ENCODE results near the gene HYPK. TPM values are rescaled to one million over a fixed set of nuclear protein-coding genes. Genes with fewer than 3 reads are reported as not detected.
"Not testable (repeated sequence)": the region's sequence is repeated elsewhere in the genome, so short reads cannot be mapped to it uniquely, and the experiment has no call there.

The HYPK gene
- total RNA-seq, 6 experiments from 2014 or later: 6.1 to 17.4 (median 9.1) TPM

DNA sequence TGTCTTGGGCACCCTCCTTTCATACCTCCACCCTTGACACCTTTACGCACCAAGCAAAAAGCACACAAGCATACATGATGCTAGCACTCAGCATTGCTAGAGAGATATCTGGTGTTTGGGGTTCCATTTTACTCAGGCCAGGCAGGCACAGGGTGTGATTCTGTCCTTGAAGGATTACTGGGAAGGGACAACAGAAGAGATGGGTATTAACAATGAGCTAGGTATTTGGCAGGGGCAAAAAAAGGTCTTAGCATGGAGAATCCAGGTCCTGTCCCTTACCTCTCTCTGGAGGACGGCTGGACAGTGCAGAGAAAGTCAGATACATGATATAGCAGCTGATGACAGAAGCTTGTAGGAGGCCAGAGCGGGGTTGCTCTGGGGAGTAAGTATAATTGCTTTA, 3.8 kb upstream of the HYPK start:
- Histone ChIP-seq H3K4me1 (peaks cover 0 to 23% (median 9%) of the 10 kb centered on the region in 4 donors), H3K27ac (no peak overlapping the region), H3K4me3 (no peak overlapping the region), H3K9me3 (no peaks in the 10 kb centered on the region), H3K36me3 (peaks cover 0 to 30% (median 19%) of the 10 kb centered on the region in 4 donors), H3K27me3 (no peaks in the 10 kb centered on the region)
- WGBS (ENCODE audit: insufficient coverage, low coverage, low lambda C conversion rate, missing lambda C conversion rate): 100% methylated on average over 1 of the region's 3 CpGs
- no peak for TF ChIP-seq POLR2A (IDR thresholded peaks at IDR 0.05)
- TF ChIP-seq, protein P1, sequence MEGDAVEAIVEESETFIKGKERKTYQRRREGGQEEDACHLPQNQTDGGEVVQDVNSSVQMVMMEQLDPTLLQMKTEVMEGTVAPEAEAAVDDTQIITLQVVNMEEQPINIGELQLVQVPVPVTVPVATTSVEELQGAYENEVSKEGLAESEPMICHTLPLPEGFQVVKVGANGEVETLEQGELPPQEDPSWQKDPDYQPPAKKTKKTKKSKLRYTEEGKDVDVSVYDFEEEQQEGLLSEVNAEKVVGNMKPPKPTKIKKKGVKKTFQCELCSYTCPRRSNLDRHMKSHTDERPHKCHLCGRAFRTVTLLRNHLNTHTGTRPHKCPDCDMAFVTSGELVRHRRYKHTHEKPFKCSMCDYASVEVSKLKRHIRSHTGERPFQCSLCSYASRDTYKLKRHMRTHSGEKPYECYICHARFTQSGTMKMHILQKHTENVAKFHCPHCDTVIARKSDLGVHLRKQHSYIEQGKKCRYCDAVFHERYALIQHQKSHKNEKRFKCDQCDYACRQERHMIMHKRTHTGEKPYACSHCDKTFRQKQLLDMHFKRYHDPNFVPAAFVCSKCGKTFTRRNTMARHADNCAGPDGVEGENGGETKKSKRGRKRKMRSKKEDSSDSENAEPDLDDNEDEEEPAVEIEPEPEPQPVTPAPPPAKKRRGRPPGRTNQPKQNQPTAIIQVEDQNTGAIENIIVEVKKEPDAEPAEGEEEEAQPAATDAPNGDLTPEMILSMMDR (IDR thresholded peaks at IDR 0.05): no peak
- no peak for DNase-seq
- intact Hi-C loops (cut with DNase I): no loop called here
- no peak for ATAC-seq

DNA sequence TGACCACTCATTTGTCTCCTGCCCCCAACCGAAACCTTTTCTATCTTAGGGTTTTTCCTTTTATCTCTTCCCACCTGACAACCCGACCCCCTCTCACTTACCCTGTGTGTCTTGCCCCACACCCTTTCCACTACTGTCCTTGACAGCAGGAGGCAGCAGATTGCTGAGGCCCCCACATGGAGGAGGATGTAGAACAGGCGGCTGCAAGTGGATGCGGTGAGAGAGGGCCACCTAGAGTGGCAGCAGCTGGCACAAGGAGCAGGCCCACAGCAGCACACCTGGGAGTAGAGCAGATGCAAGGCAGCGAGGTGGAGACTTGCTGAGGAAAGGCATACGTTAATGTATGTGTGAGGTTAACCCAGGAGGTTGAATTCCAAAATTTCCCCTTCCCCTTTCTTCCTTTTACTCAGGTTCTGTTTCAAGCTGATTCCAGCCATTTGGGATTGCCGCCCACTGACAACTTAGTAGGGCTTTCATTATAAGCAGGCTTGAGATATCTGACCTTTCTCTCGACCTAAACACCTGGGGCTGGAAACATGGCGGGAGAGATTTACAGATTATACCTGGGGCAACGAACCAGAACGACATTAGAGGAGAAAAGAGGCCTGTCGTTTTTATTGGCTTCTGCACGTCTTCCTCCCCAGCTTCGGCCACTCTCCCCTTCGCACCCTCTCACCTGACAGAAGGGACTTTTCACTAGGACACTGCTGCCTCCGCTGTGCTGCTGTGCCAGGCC, 1.0 kb upstream of the HYPK start:
- Histone ChIP-seq H3K36me3 (peaks cover 0 to 28% (median 13%) of the 10 kb centered on the region in 4 donors), H3K9me3 (no peaks in the 10 kb centered on the region), H3K4me3 (no peak overlapping the region), H3K27ac (peak overlapping the region; percentile 95 to 99 (median 97)), H3K27me3 (no peaks in the 10 kb centered on the region), H3K4me1 (peaks cover 0 to 11% (median 4%) of the 10 kb centered on the region in 4 donors)
- intact Hi-C loops (cut with DNase I): no loop called here
- 91% methylated on average over 14 of the region's 16 CpGs for WGBS (ENCODE audit: insufficient coverage, low coverage, low lambda C conversion rate, missing lambda C conversion rate)
- TF ChIP-seq POLR2A (IDR thresholded peaks at IDR 0.05): no peak
- TF ChIP-seq, protein P1 (IDR thresholded peaks at IDR 0.05): no peak
- DNase-seq: no peak
- ATAC-seq: no peak

DNA sequence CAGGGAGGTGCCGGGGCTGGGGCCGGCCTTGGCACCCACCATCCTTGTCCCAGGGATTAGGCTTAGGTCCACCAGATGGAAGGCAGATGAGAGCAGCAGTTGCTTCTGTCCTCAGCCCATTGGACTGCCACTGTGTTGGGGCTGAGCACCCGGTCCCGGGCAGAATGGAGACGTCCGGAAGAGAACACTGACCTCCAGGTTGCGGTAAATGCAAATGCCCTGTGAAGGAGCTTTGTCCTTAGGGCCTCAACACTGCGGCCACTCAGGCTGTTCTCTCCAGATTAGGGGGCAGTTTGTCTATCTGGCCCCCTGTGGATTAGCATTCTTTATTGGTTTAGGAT, 484 bp upstream of the HYPK start, which contains the start of gene SERINC4:
TSS of gene SERINC4 (minus strand) at position 276 of the 341 bp plus-strand sequence. CDS start at position 42, 234 bp downstream.
- DNase-seq (no peak), ATAC-seq (peak; percentile 2 to 3 (median 2))
- intact Hi-C loops (cut with DNase I): no loop called here
- no peaks in the 10 kb centered on the region for H3K27me3 ChIP-seq
- WGBS (ENCODE audit: insufficient coverage, low coverage, low lambda C conversion rate, missing lambda C conversion rate): 88% methylated on average over 4 of the region's 8 CpGs
- H3K36me3 ChIP-seq: peaks cover 0 to 28% (median 13%) of the 10 kb centered on the region in 4 donors
- peak within 1 kb of the TSS; percentile 95 to 99 (median 97) for H3K27ac ChIP-seq
- H3K4me1 ChIP-seq: peaks cover 0 to 8% (median 2%) of the 10 kb centered on the region in 4 donors
- H3K4me3 ChIP-seq: peak within 1 kb of the TSS; percentile 81 to 86 (median 85)
- H3K9me3 ChIP-seq: no peaks in the 10 kb centered on the region
- TF ChIP-seq, protein P1 (IDR thresholded peaks at IDR 0.05): no peak
- TF ChIP-seq POLR2A (IDR thresholded peaks at IDR 0.05): no peak

DNA sequence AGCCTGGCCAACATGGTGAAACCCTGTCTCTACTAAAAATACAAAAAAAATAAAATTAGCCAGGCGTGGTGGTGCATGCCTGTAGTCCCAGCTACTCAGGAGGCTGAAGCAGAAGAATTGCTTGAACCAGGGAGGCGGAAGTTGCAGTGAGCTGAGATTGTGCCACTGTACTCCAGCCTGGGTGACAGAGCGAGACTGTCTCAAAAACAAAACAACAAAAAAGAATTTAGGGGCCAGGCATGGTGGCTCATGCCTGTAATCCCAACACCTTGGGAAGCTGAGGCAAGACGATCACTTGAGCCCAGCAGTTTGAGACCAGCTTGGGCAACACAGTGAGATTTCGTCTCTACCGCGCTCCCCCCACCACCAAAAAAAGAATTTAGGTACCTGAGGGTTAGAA, 2.3 kb downstream of the HYPK start:
- ATAC-seq; DNase-seq; H3K27me3 ChIP-seq; H3K27ac ChIP-seq; intact Hi-C loops (cut with DNase I); H3K9me3 ChIP-seq; H3K4me3 ChIP-seq; H3K4me1 ChIP-seq: not testable (repeated sequence)
- H3K36me3 ChIP-seq: peaks cover 0 to 38% (median 23%) of the 10 kb centered on the region in 4 donors
- WGBS (ENCODE audit: insufficient coverage, low coverage, low lambda C conversion rate, missing lambda C conversion rate): 94% methylated on average over 7 of the region's 7 CpGs

DNA sequence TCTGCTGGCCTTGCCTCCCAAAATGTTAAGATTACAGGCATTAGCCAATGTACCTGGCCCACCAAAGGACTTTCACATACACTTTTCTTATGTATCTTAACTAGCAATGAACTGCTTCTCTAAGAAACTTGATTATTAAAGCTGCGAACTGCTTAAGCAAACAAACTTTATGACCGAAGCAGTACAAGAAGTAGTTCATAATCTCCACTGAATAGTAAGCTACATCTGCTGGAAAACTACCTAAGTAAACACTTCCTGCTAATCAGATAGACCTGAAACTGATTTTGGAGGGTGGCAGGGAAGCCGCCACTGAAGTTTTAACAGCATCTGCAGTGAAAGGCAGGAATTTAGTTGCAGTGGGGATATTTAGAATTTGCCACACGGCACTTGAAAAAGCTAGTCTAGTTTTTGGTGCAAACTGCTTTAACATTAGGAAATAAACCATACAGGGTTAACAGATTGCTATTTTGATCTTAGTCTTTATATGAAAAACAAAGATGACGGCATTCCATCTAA, 8.1 kb downstream of the HYPK start:
- ATAC-seq: no peak
- no peaks in the 10 kb centered on the region for H3K9me3 ChIP-seq
- 86% methylated on average over 5 of the region's 5 CpGs for WGBS (ENCODE audit: insufficient coverage, low coverage, low lambda C conversion rate, missing lambda C conversion rate)
- H3K27ac ChIP-seq: no peak overlapping the region
- DNase-seq: no peak
- no peaks in the 10 kb centered on the region for H3K27me3 ChIP-seq
- H3K4me1 ChIP-seq: no peaks in the 10 kb centered on the region
- intact Hi-C loops (cut with DNase I): no loop called here
- peaks cover 9 to 73% (median 40%) of the 10 kb centered on the region in 4 donors for H3K36me3 ChIP-seq
- no peak for TF ChIP-seq POLR2A (IDR thresholded peaks at IDR 0.05)
- TF ChIP-seq, protein P1 (IDR thresholded peaks at IDR 0.05): no peak
- H3K4me3 ChIP-seq: no peak overlapping the region
